Small intestine (tissue), 7 donors: ENCODE data around the gene ABCF2. TPM values are rescaled to one million over a fixed set of nuclear protein-coding genes. Genes with fewer than 3 reads are reported as not detected.

ENCODE experiments used
- DNase-seq, 2 donors: peaks; one replicate each; pipeline versions ENCODE4 v3.0.0 to v3.0.0-alpha.2; 2013
- FAIRE-seq: peaks from 2 replicates; lab custom pipeline; 2012; peaks lifted over from hg19 to GRCh38; lab: Jason Lieb, UNC
- H3K27ac ChIP-seq, 3 donors: one replicate each; pipeline ENCODE4 v1.5.1; 2013; ENCODE audit warnings: low read length in 2 of 3, mild to moderate bottlenecking in 2 of 3, control low read depth in 1 of 3, inconsistent platforms in 1 of 3, low read depth in 1 of 3, moderate library complexity in 1 of 3
- H3K27me3 ChIP-seq, 3 donors: one replicate each; pipeline ENCODE4 v1.6.1; 2013; ENCODE audit warnings: low read length in 3 of 3, inconsistent platforms in 1 of 3; ENCODE audit not compliant: control insufficient read depth in 3 of 3, insufficient read depth in 3 of 3
- H3K36me3 ChIP-seq, 3 donors: one replicate each; pipeline ENCODE4 v1.6.1; 2013; ENCODE audit warnings: low read length in 3 of 3, inconsistent platforms in 1 of 3, low read depth in 1 of 3, mild to moderate bottlenecking in 1 of 3, moderate library complexity in 1 of 3; ENCODE audit not compliant: control insufficient read depth in 3 of 3, insufficient read depth in 2 of 3
- H3K4me1 ChIP-seq, 3 donors: one replicate each; pipeline ENCODE4 v1.6.1; 2013; ENCODE audit warnings: low read length in 2 of 3, inconsistent platforms in 1 of 3, low read depth in 1 of 3, mild to moderate bottlenecking in 1 of 3, moderate library complexity in 1 of 3; ENCODE audit not compliant: control insufficient read depth in 3 of 3, insufficient read depth in 2 of 3
- H3K4me3 ChIP-seq, 3 donors: one replicate each; pipeline ENCODE4 v1.5.1; 2013; ENCODE audit warnings: low read length in 3 of 3, control low read depth in 1 of 3, inconsistent platforms in 1 of 3, low read depth in 1 of 3, mild to moderate bottlenecking in 1 of 3, moderate library complexity in 1 of 3
- H3K9me3 ChIP-seq, 2 donors: one replicate each; pipeline ENCODE4 v1.6.1; 2013; ENCODE audit warnings: low read depth in 1 of 2, low read length in 1 of 2; ENCODE audit not compliant: control insufficient read depth in 2 of 2, insufficient read depth in 1 of 2
- WGBS, 3 donors: extraction: QIAGEN DNeasy Blood & Tissue Kit; methylation state at CpG; one replicate each; pipeline ENCODE4 v1.1.7; 2013; 5-methylcytosine and 5-hydroxymethylcytosine counted together
- polyA plus RNA-seq, 4 donors: library from polyadenylated mRNA; stranded (reverse) in 3 of 4; unstranded in 1 of 4; fragments of 200-250 nt in 3 of 4; fragments of 120-200 nt in 1 of 4; gene quantifications; one replicate each; pipeline versions ENCODE4 v1.2.1 to v1.2.3, GENCODE V29; 2013
- donor health status: healthy with polysubstance abuse.
- donor health status: control.
- donor health status: control.
- donor health status: Bipolar disorder and iron deficiency.
- donor health status: healthy.

ABCF2 gene
- polyA plus RNA-seq, 4 donors = 11.0 to 23.7 (median 13.5) TPM

DNA sequence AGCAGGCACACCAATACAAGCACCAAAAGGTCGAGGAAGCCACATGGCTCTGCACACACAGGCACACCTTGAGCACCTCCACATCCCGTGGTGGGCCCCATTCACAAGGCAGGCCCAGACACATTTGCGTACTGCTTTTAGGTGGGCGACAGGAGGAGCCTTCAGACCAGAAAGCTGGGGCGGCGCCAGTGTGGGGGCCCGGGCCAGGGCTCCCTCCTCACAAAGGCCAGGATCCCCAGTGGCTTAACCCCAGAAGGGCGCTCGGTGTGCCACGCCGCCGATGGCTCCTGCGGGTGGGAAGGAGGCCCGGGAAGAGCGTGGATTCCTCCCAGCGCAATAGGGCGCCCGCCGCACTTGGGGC, 24.3 kb upstream of the ABCF2 start:
- H3K4me1 ChIP-seq = peaks cover 0 to 34% (median 4%) of the 10 kb centered on the region in 3 donors
- no peaks in the 10 kb centered on the region for H3K9me3 ChIP-seq
- peaks cover 3 to 65% (median 7%) of the 10 kb centered on the region in 3 donors for H3K27me3 ChIP-seq
- FAIRE-seq (no peak), DNase-seq (no peak)
- 6 to 14% (median 8%) methylated on average over 15 to 19 of the region's 19 CpGs for WGBS, 3 donors
- H3K36me3 ChIP-seq = no peaks in the 10 kb centered on the region
- peak overlapping the region in 2 of 3 donors; percentile 60 to 66 for H3K27ac ChIP-seq
- peak overlapping the region in 2 of 3 donors; percentile 35 to 48 for H3K4me3 ChIP-seq

GRCh38 chr7:151250181-151251132, 23.5 kb upstream of the ABCF2 start:
- H3K9me3 ChIP-seq = no peaks in the 10 kb centered on the region
- FAIRE-seq (no peak), DNase-seq (no peak)
- H3K4me1 ChIP-seq = peaks cover 4 to 34% (median 4%) of the 10 kb centered on the region in 3 donors
- H3K27ac ChIP-seq = peak overlapping the region in 2 of 3 donors; percentile 60 to 66
- H3K27me3 ChIP-seq = peaks cover 3 to 69% (median 7%) of the 10 kb centered on the region in 3 donors
- WGBS, 3 donors = 65 to 77% (median 68%) methylated on average over 7 of the region's 7 CpGs
- no peak overlapping the region for H3K4me3 ChIP-seq
- no peaks in the 10 kb centered on the region for H3K36me3 ChIP-seq

DNA sequence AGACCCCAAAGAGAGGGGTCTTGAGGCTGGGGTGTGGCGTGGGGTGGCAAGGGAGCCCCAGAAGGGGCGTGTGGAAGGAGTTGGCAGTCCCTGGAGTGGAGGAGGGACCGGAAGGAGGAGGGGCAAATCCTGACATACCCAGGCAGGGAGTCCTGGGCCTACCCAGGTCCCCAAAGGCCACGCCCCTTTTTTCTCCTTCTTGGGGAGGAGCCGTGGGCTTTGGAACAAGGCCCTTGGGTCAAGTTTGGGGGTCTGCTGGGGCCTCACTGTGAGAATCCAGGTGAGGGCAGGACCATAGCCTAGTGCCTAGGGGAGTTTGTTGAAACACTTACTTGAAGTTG, 22.7 kb upstream of the ABCF2 start:
- peak overlapping the region in 1 of 3 donors; percentile 56 for H3K4me3 ChIP-seq
- H3K27ac ChIP-seq = peak overlapping the region in 2 of 3 donors; percentile 43 to 80
- WGBS, 3 donors = 13 to 30% (median 14%) methylated on average over 4 to 5 of the region's 5 CpGs
- no peaks in the 10 kb centered on the region for H3K36me3 ChIP-seq
- no peak for FAIRE-seq
- H3K27me3 ChIP-seq = peaks cover 3 to 67% (median 11%) of the 10 kb centered on the region in 3 donors
- H3K9me3 ChIP-seq = no peaks in the 10 kb centered on the region
- peaks cover 4 to 40% (median 5%) of the 10 kb centered on the region in 3 donors for H3K4me1 ChIP-seq
- peak in 1 of 2 donors; percentile 55 for DNase-seq

DNA sequence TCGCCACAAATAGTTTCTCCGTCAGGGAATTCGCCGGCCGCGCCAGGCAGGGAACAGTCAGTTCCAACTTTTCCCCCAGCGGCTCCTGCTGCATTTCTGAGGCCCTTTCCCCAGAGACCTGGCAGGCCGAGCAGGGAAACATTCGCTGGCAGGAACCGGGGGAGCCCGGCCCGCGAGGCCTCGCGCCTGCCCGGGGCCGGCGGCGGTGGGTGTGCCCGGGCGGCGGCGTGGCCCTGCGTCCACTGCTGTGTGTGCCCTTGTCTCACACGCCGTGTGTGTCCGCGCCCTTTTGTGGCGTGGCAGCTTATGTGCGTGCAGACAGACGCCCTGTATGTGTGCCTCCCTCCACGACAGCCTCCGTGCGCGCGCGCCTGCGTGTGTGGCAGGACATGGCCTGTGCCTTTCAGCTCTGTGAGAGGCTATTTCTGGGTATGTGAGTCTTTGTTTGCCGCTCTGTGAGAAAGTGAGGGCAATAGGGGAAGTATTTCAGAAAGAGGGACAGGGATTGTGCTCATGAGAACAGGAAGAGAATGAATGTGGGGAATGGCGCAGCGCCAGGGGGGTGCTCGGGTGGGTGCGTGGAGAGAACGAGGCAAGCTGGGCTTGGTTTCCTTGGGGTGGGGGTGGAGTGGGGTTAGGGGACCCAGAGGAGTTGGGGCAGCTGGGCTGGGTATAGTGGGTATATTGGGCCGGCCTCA, 22.2 kb upstream of the ABCF2 start:
- peaks cover 3 to 67% (median 11%) of the 10 kb centered on the region in 3 donors for H3K27me3 ChIP-seq

DNA sequence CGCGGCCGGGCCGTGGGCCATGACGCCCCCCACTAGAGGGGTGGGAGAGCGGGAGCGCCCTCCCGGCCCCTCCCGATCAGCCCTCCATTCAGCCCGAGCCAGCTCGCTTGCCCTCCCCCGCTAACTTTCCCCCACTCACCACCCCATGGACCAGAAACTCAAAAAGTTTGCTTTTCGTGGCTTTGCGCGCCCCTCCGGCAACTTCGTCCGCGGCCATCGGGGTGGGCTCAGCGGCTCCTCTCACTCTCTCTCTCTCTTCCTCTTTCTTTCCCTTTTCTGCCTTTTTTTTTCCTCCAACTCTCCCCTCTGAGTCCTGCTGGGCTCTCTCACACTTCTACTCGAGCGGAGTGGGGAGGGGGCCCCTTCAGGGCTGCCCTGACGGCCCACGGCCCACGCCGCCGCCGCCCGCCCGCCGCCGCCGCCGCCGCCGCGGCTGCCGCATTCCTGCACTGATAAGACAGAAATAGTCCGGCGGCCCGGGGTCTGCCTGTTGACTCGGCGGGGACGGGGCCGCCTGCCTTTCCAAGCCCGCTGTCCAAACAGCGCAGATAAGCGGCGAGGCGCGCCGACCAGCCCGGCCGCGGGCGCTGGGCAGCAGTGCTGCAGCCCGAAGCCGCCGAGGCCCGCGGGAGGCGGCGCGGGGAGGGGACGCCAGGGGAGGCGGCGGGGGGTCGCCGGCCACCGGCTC, 21.5 kb upstream of the ABCF2 start, which contains the start of gene SMARCD3:
Gene SMARCD3, minus strand, starts transcription at position 349 of the 688 bp plus-strand sequence. Its CDS starts 132 bp downstream, at position 217.
- H3K36me3 ChIP-seq = no peaks in the 10 kb centered on the region
- H3K27me3 ChIP-seq = peaks cover 0 to 68% (median 11%) of the 10 kb centered on the region in 3 donors
- FAIRE-seq = no peak
- DNase-seq = peak in 1 of 2 donors; percentile 85
- peak within 1 kb of the TSS in 2 of 3 donors; percentile 43 to 80 for H3K27ac ChIP-seq
- H3K4me3 ChIP-seq = peak within 1 kb of the TSS; percentile 41 to 56 (median 45)
- H3K9me3 ChIP-seq = no peaks in the 10 kb centered on the region
- WGBS, 3 donors = 1% methylated on average over 34 to 71 of the region's 71 CpGs
- H3K4me1 ChIP-seq = peaks cover 4 to 44% (median 5%) of the 10 kb centered on the region in 3 donors

More for the DNA sequence above, 22.2 kb upstream of the ABCF2 start:
- peak overlapping the region in 2 of 3 donors; percentile 43 to 80 for H3K27ac ChIP-seq
- 4 to 15% (median 4%) methylated on average over 39 to 45 of the region's 45 CpGs for WGBS, 3 donors
- peaks cover 4 to 42% (median 5%) of the 10 kb centered on the region in 3 donors for H3K4me1 ChIP-seq
- H3K36me3 ChIP-seq = no peaks in the 10 kb centered on the region
- DNase-seq = peak; percentile 36 to 75
- FAIRE-seq = no peak
- no peaks in the 10 kb centered on the region for H3K9me3 ChIP-seq
- H3K4me3 ChIP-seq = peak overlapping the region in 2 of 3 donors; percentile 41 to 56

GRCh38 chr7:151247611-151248345, 20.8 kb upstream of the ABCF2 start:
- H3K4me3 ChIP-seq = peak overlapping the region; percentile 41 to 56 (median 45)
- 11 to 21% (median 20%) methylated on average over 17 to 29 of the region's 29 CpGs for WGBS, 3 donors
- peaks cover 0 to 2% (median 0%) of the 10 kb centered on the region in 3 donors for H3K36me3 ChIP-seq
- peaks cover 4 to 43% (median 5%) of the 10 kb centered on the region in 3 donors for H3K4me1 ChIP-seq
- peak overlapping the region in 2 of 3 donors; percentile 43 to 60 for H3K27ac ChIP-seq
- no peaks in the 10 kb centered on the region for H3K9me3 ChIP-seq
- DNase-seq (peak in 1 of 2 donors; percentile 42), FAIRE-seq (no peak)
- peaks cover 0 to 61% (median 11%) of the 10 kb centered on the region in 3 donors for H3K27me3 ChIP-seq

GRCh38 chr7:151246851-151247580, 20.0 kb upstream of the ABCF2 start:
- FAIRE-seq = no peak
- no peak overlapping the region for H3K27ac ChIP-seq
- DNase-seq = no peak
- peaks cover 0 to 8% (median 0%) of the 10 kb centered on the region in 3 donors for H3K36me3 ChIP-seq
- WGBS, 3 donors = 41 to 62% (median 61%) methylated on average over 4 of the region's 4 CpGs
- peaks cover 4 to 39% (median 5%) of the 10 kb centered on the region in 3 donors for H3K4me1 ChIP-seq
- H3K4me3 ChIP-seq = peak overlapping the region in 1 of 3 donors; percentile 56
- peaks cover 0 to 53% (median 11%) of the 10 kb centered on the region in 3 donors for H3K27me3 ChIP-seq
- no peaks in the 10 kb centered on the region for H3K9me3 ChIP-seq
